ENCODE data around the gene PER1. TPM values are rescaled to one million over a fixed set of nuclear protein-coding genes. Genes with fewer than 3 reads are reported as not detected.
A peak's percentile ranks its signal among the peaks of the same experiment; 100 is the strongest.

Gene PER1
- total and polyA plus RNA-seq, 10 of the 15 experiments (the other 5 are each of a cell fraction or from before 2014, with no cell fraction given), result 0.02 to 25.1 (median 5.4) TPM

DNA sequence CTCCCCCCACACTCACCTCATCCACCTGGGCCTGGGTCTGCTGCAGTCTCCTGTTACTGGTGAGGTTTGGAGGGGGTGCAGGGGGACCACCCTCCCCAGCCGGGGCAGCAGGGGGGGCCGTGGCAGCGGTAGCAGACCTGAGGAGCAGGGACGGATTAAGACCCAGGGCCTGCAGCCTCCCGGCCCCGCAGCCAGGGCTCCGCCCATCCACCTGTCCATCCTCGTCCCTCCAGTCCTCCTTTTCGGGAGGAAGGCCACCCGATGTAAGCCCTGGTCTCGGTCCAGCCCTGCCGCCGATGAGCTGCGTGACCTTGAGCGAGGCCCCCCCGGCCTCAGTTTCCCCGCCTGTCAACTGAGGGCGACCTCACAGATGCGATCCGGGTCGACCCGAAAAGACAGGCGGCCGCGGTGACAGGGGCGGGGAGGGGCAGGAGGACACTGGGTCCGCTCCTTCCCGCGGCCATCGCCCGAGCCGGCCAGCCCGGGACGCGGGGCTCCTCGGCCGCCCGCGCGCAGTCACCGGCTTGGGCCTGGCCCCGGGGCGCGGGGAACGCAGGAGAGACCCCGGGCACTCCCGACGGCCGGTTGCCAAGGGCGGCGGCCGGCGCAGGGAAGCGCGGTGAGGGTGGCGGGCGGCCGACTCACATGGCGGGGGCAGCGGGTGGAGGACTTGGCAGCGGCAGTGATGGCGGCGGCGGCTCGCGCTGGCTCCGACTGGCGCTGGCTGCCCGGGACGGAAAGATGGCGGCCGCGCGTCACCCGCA lies 10.2 kb upstream of the PER1 start, which contains the start of gene VAMP2 (continued):
- TF ChIP-seq, protein P1, sequence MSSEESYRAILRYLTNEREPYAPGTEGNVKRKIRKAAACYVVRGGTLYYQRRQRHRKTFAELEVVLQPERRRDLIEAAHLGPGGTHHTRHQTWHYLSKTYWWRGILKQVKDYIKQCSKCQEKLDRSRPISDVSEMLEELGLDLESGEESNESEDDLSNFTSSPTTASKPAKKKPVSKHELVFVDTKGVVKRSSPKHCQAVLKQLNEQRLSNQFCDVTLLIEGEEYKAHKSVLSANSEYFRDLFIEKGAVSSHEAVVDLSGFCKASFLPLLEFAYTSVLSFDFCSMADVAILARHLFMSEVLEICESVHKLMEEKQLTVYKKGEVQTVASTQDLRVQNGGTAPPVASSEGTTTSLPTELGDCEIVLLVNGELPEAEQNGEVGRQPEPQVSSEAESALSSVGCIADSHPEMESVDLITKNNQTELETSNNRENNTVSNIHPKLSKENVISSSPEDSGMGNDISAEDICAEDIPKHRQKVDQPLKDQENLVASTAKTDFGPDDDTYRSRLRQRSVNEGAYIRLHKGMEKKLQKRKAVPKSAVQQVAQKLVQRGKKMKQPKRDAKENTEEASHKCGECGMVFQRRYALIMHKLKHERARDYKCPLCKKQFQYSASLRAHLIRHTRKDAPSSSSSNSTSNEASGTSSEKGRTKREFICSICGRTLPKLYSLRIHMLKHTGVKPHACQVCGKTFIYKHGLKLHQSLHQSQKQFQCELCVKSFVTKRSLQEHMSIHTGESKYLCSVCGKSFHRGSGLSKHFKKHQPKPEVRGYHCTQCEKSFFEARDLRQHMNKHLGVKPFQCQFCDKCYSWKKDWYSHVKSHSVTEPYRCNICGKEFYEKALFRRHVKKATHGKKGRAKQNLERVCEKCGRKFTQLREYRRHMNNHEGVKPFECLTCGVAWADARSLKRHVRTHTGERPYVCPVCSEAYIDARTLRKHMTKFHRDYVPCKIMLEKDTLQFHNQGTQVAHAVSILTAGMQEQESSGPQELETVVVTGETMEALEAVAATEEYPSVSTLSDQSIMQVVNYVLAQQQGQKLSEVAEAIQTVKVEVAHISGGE (CRISPR knock-in tag; IDR thresholded peaks at IDR 0.05), result no peak
- TF ChIP-seq ZNF217 (IDR thresholded peaks at IDR 0.05), result 0 out of 2 replicates have a peak, but pooled peaks have one; percentile 53
- peak; percentile 11 to 59; a peak in 3 of 4 replicates for TF ChIP-seq BHLHE40 (IDR thresholded peaks at IDR 0.05; ENCODE audit: borderline replicate concordance in 1 of 2, low read depth in 2 of 2, low read length in 1 of 2)
- peak; percentile 60; the same call in 1 of the 2 replicates for TF ChIP-seq ZSCAN29 (IDR thresholded peaks at IDR 0.05)
- TF ChIP-seq JUND (IDR thresholded peaks at IDR 0.05; ENCODE audit: low read depth, low read length), result no peak
- TF ChIP-seq, protein P2, sequence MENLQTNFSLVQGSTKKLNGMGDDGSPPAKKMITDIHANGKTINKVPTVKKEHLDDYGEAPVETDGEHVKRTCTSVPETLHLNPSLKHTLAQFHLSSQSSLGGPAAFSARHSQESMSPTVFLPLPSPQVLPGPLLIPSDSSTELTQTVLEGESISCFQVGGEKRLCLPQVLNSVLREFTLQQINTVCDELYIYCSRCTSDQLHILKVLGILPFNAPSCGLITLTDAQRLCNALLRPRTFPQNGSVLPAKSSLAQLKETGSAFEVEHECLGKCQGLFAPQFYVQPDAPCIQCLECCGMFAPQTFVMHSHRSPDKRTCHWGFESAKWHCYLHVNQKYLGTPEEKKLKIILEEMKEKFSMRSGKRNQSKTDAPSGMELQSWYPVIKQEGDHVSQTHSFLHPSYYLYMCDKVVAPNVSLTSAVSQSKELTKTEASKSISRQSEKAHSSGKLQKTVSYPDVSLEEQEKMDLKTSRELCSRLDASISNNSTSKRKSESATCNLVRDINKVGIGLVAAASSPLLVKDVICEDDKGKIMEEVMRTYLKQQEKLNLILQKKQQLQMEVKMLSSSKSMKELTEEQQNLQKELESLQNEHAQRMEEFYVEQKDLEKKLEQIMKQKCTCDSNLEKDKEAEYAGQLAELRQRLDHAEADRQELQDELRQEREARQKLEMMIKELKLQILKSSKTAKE (IDR thresholded peaks at IDR 0.05; ENCODE audit: low read depth, poor library complexity, severe bottlenecking), result no peak
- peak; percentile 32; the same call in 1 of the 2 replicates for TF ChIP-seq CHD1 (IDR thresholded peaks at IDR 0.05; ENCODE audit: low read depth, low read length)
- no peak for TF ChIP-seq RUNX3 (IDR thresholded peaks at IDR 0.05; ENCODE audit: low read length)
- TF ChIP-seq NR2F1 (conservative IDR thresholded peaks at IDR 0.05), result peak; percentile 68
- TF ChIP-seq YY1 (IDR thresholded peaks at IDR 0.05; ENCODE audit: low read depth, low read length), result peak; percentile 96
- peak; percentile 95 for TF ChIP-seq LARP7 (IDR thresholded peaks at IDR 0.05)
- peak; percentile 66; the same call in 1 of the 2 replicates for TF ChIP-seq TAF1 (IDR thresholded peaks at IDR 0.05; ENCODE audit: borderline replicate concordance, low read depth, low read length)
- TF ChIP-seq SIX5 (IDR thresholded peaks at IDR 0.05; ENCODE audit: low read depth, low read length, severe bottlenecking), result no peak
- TF ChIP-seq POLR2A (IDR thresholded peaks at IDR 0.05; ENCODE audit: low read depth, low read length), result peak; percentile 93
- TF ChIP-seq, protein P3, sequence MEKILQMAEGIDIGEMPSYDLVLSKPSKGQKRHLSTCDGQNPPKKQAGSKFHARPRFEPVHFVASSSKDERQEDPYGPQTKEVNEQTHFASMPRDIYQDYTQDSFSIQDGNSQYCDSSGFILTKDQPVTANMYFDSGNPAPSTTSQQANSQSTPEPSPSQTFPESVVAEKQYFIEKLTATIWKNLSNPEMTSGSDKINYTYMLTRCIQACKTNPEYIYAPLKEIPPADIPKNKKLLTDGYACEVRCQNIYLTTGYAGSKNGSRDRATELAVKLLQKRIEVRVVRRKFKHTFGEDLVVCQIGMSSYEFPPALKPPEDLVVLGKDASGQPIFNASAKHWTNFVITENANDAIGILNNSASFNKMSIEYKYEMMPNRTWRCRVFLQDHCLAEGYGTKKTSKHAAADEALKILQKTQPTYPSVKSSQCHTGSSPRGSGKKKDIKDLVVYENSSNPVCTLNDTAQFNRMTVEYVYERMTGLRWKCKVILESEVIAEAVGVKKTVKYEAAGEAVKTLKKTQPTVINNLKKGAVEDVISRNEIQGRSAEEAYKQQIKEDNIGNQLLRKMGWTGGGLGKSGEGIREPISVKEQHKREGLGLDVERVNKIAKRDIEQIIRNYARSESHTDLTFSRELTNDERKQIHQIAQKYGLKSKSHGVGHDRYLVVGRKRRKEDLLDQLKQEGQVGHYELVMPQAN (conservative IDR thresholded peaks at IDR 0.05), result peak; percentile 89
- peak; percentile 67 for TF ChIP-seq ZNF24 (IDR thresholded peaks at IDR 0.05)
- peak; percentile 51; the same call in 1 of the 3 replicates for TF ChIP-seq POU2F2 (IDR thresholded peaks at IDR 0.05; ENCODE audit: borderline replicate concordance, low read depth, low read length)
- TF ChIP-seq NR2C1 (IDR thresholded peaks at IDR 0.05), result no peak
- TF ChIP-seq SIN3A (IDR thresholded peaks at IDR 0.05; ENCODE audit: low read depth, low read length), result 0 out of 2 replicates have a peak, but pooled peaks have one; percentile 40
- TF ChIP-seq, protein P4, sequence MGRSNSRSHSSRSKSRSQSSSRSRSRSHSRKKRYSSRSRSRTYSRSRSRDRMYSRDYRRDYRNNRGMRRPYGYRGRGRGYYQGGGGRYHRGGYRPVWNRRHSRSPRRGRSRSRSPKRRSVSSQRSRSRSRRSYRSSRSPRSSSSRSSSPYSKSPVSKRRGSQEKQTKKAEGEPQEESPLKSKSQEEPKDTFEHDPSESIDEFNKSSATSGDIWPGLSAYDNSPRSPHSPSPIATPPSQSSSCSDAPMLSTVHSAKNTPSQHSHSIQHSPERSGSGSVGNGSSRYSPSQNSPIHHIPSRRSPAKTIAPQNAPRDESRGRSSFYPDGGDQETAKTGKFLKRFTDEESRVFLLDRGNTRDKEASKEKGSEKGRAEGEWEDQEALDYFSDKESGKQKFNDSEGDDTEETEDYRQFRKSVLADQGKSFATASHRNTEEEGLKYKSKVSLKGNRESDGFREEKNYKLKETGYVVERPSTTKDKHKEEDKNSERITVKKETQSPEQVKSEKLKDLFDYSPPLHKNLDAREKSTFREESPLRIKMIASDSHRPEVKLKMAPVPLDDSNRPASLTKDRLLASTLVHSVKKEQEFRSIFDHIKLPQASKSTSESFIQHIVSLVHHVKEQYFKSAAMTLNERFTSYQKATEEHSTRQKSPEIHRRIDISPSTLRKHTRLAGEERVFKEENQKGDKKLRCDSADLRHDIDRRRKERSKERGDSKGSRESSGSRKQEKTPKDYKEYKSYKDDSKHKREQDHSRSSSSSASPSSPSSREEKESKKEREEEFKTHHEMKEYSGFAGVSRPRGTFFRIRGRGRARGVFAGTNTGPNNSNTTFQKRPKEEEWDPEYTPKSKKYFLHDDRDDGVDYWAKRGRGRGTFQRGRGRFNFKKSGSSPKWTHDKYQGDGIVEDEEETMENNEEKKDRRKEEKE (IDR thresholded peaks at IDR 0.05), result 0 out of 2 replicates have a peak, but pooled peaks have one; percentile 59
